ENCODE measurements around the gene LMO1.

The LMO1 gene

GRCh38 chr11:8287703-8288102 is 24.0 kb upstream of the LMO1 start:
- Histone ChIP-seq H4K8ac (ENCODE audit: low read depth, low read length) (no peak overlapping the region), H3K27ac (ENCODE audit: low read depth, low read length) (no peak overlapping the region), H2BK5ac (ENCODE audit: low read depth, low read length, poor library complexity) (no peak overlapping the region), H2AK5ac (ENCODE audit: low read length) (no peak overlapping the region), H3K4me2 (ENCODE audit: low read length) (no peak overlapping the region), H3K79me2 (ENCODE audit: control insufficient read depth, insufficient read depth, low read length, poor library complexity) (no peaks in the 10 kb centered on the region), H3K9ac (ENCODE audit: low read length) (no peak overlapping the region), H3K27me3 (ENCODE audit: insufficient read depth, low read length) (no peaks in the 10 kb centered on the region), H3K4me3 (ENCODE audit: low read depth, low read length) (no peak overlapping the region), H4K91ac (ENCODE audit: low read depth, low read length) (no peak overlapping the region), H3K18ac (ENCODE audit: low read length) (no peak overlapping the region), H3K23ac (ENCODE audit: low read length) (no peak overlapping the region), H3K9me3 (ENCODE audit: insufficient read depth, low read depth, low read length) (peaks cover 2% of the 10 kb centered on the region), H3K4me1 (ENCODE audit: control insufficient read depth in 1 of 2, insufficient read depth in 2 of 2, low read length in 2 of 2) (peaks cover 0 to 2% of the 10 kb centered on the region in 2 experiments), H2BK12ac (ENCODE audit: low read length) (no peak overlapping the region), H2BK120ac (ENCODE audit: insufficient read depth, low read length, poor library complexity) (no peak overlapping the region), H3K36me3 (ENCODE audit: control insufficient read depth in 1 of 2, insufficient read depth in 2 of 2, low read length in 2 of 2) (no peaks in the 10 kb centered on the region), H3K79me1 (ENCODE audit: low read length) (no peaks in the 10 kb centered on the region), H4K12ac (ENCODE audit: low read depth, low read length) (no peak overlapping the region), H3K14ac (ENCODE audit: low read length) (no peak overlapping the region), H3K4ac (ENCODE audit: low read depth, low read length) (no peak overlapping the region), H2AFZ (ENCODE audit: insufficient read depth, low read length, poor library complexity) (no peak overlapping the region)
- no peak for DNase-seq

- Histone ChIP-seq H3K4ac (ENCODE audit: low read depth, low read length) (no peak overlapping the region), H3K23ac (ENCODE audit: low read length) (no peak overlapping the region), H2BK12ac (ENCODE audit: low read length) (no peak overlapping the region), H3K79me1 (ENCODE audit: low read length) (no peaks in the 10 kb centered on the region), H4K12ac (ENCODE audit: low read depth, low read length) (no peak overlapping the region), H2BK120ac (ENCODE audit: insufficient read depth, low read length, poor library complexity) (no peak overlapping the region), H4K8ac (ENCODE audit: low read depth, low read length) (no peak overlapping the region), H3K4me1 (ENCODE audit: control insufficient read depth in 1 of 2, insufficient read depth in 2 of 2, low read length in 2 of 2) (peaks cover 0 to 2% of the 10 kb centered on the region in 2 experiments), H4K91ac (ENCODE audit: low read depth, low read length) (no peak overlapping the region), H3K9ac (ENCODE audit: low read length) (no peak overlapping the region), H3K14ac (ENCODE audit: low read length) (no peak overlapping the region), H3K36me3 (ENCODE audit: control insufficient read depth in 1 of 2, insufficient read depth in 2 of 2, low read length in 2 of 2) (no peaks in the 10 kb centered on the region), H3K4me3 (ENCODE audit: low read depth, low read length) (no peak overlapping the region), H3K27ac (ENCODE audit: low read depth, low read length) (no peak overlapping the region), H2AK5ac (ENCODE audit: low read length) (no peak overlapping the region), H3K9me3 (ENCODE audit: insufficient read depth, low read depth, low read length) (peaks cover 2% of the 10 kb centered on the region), H2AFZ (ENCODE audit: insufficient read depth, low read length, poor library complexity) (no peak overlapping the region), H3K79me2 (ENCODE audit: control insufficient read depth, insufficient read depth, low read length, poor library complexity) (no peaks in the 10 kb centered on the region), H3K18ac (ENCODE audit: low read length) (no peak overlapping the region), H3K27me3 (ENCODE audit: insufficient read depth, low read length) (no peaks in the 10 kb centered on the region), H2BK5ac (ENCODE audit: low read depth, low read length, poor library complexity) (no peak overlapping the region), H3K4me2 (ENCODE audit: low read length) (no peak overlapping the region)
- no CpG with 5 or more reads among the region's 5 CpGs for WGBS (ENCODE audit: extremely low coverage, insufficient coverage, insufficient read length)
- DNase-seq, result no peak
Measured at GRCh38 chr11:8287297-8287696, 23.6 kb upstream of the LMO1 start.

- Histone ChIP-seq H2BK12ac (ENCODE audit: low read length) (no peak overlapping the region), H3K79me2 (ENCODE audit: control insufficient read depth, insufficient read depth, low read length, poor library complexity) (no peaks in the 10 kb centered on the region), H2AK5ac (ENCODE audit: low read length) (no peak overlapping the region), H3K27ac (ENCODE audit: low read depth, low read length) (no peak overlapping the region), H3K36me3 (ENCODE audit: control insufficient read depth in 1 of 2, insufficient read depth in 2 of 2, low read length in 2 of 2) (no peaks in the 10 kb centered on the region), H4K8ac (ENCODE audit: low read depth, low read length) (no peak overlapping the region), H4K12ac (ENCODE audit: low read depth, low read length) (no peak overlapping the region), H3K14ac (ENCODE audit: low read length) (no peak overlapping the region), H3K4me1 (ENCODE audit: control insufficient read depth in 1 of 2, insufficient read depth in 2 of 2, low read length in 2 of 2) (peaks cover 0 to 2% of the 10 kb centered on the region in 2 experiments), H2BK120ac (ENCODE audit: insufficient read depth, low read length, poor library complexity) (no peak overlapping the region), H3K9ac (ENCODE audit: low read length) (no peak overlapping the region), H3K18ac (ENCODE audit: low read length) (no peak overlapping the region), H3K4me3 (ENCODE audit: low read depth, low read length) (no peak overlapping the region), H3K79me1 (ENCODE audit: low read length) (no peaks in the 10 kb centered on the region), H3K9me3 (ENCODE audit: insufficient read depth, low read depth, low read length) (peaks cover 2% of the 10 kb centered on the region), H3K4me2 (ENCODE audit: low read length) (no peak overlapping the region), H3K4ac (ENCODE audit: low read depth, low read length) (no peak overlapping the region), H2BK5ac (ENCODE audit: low read depth, low read length, poor library complexity) (no peak overlapping the region), H3K27me3 (ENCODE audit: insufficient read depth, low read length) (no peaks in the 10 kb centered on the region), H3K23ac (ENCODE audit: low read length) (no peak overlapping the region), H2AFZ (ENCODE audit: insufficient read depth, low read length, poor library complexity) (no peak overlapping the region), H4K91ac (ENCODE audit: low read depth, low read length) (no peak overlapping the region)
- no peak for DNase-seq
- no CpG with 5 or more reads among the region's 2 CpGs for WGBS (ENCODE audit: extremely low coverage, insufficient coverage, insufficient read length)
Measured at GRCh38 chr11:8286886-8287285, 23.2 kb upstream of the LMO1 start.

- DNase-seq, result no peak
- Histone ChIP-seq H2BK120ac (ENCODE audit: insufficient read depth, low read length, poor library complexity) (no peak overlapping the region), H4K8ac (ENCODE audit: low read depth, low read length) (no peak overlapping the region), H2BK5ac (ENCODE audit: low read depth, low read length, poor library complexity) (no peak overlapping the region), H3K4me3 (ENCODE audit: low read depth, low read length) (no peak overlapping the region), H3K4ac (ENCODE audit: low read depth, low read length) (no peak overlapping the region), H3K79me2 (ENCODE audit: control insufficient read depth, insufficient read depth, low read length, poor library complexity) (no peaks in the 10 kb centered on the region), H3K27ac (ENCODE audit: low read depth, low read length) (no peak overlapping the region), H4K91ac (ENCODE audit: low read depth, low read length) (no peak overlapping the region), H3K9ac (ENCODE audit: low read length) (no peak overlapping the region), H3K23ac (ENCODE audit: low read length) (no peak overlapping the region), H4K12ac (ENCODE audit: low read depth, low read length) (no peak overlapping the region), H2BK12ac (ENCODE audit: low read length) (no peak overlapping the region), H2AFZ (ENCODE audit: insufficient read depth, low read length, poor library complexity) (no peak overlapping the region), H3K27me3 (ENCODE audit: insufficient read depth, low read length) (no peaks in the 10 kb centered on the region), H3K14ac (ENCODE audit: low read length) (no peak overlapping the region), H3K4me2 (ENCODE audit: low read length) (no peak overlapping the region), H3K9me3 (ENCODE audit: insufficient read depth, low read depth, low read length) (peaks cover 2% of the 10 kb centered on the region), H2AK5ac (ENCODE audit: low read length) (no peak overlapping the region), H3K79me1 (ENCODE audit: low read length) (no peaks in the 10 kb centered on the region), H3K36me3 (ENCODE audit: control insufficient read depth in 1 of 2, insufficient read depth in 2 of 2, low read length in 2 of 2) (no peaks in the 10 kb centered on the region), H3K18ac (ENCODE audit: low read length) (no peak overlapping the region), H3K4me1 (ENCODE audit: control insufficient read depth in 1 of 2, insufficient read depth in 2 of 2, low read length in 2 of 2) (peaks cover 0 to 2% of the 10 kb centered on the region in 2 experiments)
- WGBS (ENCODE audit: extremely low coverage, insufficient coverage, insufficient read length), result no CpG with 5 or more reads among the region's 4 CpGs
Measured at GRCh38 chr11:8285796-8286195, 22.1 kb upstream of the LMO1 start.

Measured in trophoblast cell (in vitro differentiated cells and primary cell).